GM03348 (cell line): ENCODE measurements around the gene CXCL11.
"Not testable (repeated sequence)": the region's sequence is repeated elsewhere in the genome, so short reads cannot be mapped to it uniquely, and the experiment has no call there.

ENCODE experiments used
- DNase-seq: peaks from one replicate; pipeline ENCODE4 v3.0.0; 2012; ENCODE audit warnings: low spot score

Gene CXCL11

GRCh38 chr4:76035799-76036380 lies at the start of gene CXCL11:
Gene CXCL11, minus strand, starts transcription at chr4:76036070. Its CDS starts 83 bp downstream, at chr4:76035987.
- no peak for DNase-seq

DNA sequence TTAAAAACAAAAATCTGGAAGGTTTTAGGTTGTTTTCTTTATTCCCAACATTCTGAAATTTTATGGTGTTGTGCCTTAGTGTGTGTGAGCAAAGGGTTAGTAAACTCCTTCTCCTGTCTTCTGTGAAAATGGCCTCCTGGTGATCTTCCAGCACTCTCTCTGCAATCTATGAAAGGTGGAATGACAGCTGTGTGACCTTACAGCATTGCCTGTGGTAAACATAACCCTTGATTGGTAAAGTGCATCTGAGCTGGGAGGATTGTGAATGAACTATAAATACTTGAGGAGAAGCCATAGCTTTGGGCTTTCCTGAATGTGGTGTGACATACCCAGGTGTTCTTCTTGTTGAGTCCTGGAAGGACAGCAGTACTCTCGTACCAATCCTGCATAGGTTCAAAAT lies 48.7 kb upstream of the CXCL11 start:
- DNase-seq: no peak

DNA sequence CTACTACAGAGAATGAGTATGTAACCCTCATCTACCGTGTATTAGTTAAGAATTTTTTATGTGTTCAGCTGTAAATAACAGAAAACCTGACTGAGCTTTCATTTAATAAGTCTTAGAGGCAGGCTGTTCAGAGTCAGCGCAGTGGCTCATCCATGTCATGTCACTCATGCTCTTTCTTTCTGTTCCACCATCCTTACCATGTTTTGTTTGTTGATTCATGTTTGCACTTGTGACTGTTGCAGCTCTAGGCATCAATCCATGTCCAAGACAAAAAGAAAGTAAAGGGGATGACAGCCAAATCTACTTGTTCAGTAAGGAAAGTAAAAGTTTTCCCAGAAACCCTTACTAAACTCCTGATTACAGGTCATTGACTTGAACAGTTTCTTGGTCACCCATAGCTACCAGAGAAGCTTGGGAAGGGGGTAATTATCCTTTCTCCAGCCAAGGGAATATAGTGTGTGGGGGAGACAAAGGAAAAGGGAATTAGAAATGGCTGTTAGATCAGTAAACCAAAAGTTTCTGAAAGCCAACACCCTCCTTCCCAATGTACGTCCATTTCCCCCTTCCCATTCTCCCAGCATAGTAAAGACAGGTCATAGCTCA lies 47.6 kb upstream of the CXCL11 start:
- no peak for DNase-seq

GRCh38 chr4:76078033-76078613 lies 42.3 kb upstream of the CXCL11 start:
- no peak for DNase-seq

- no peak for DNase-seq
Observed at GRCh38 chr4:76074993-76075600, 39.2 kb upstream of the CXCL11 start.

- no peak for DNase-seq
Observed at GRCh38 chr4:76074468-76074867, 38.6 kb upstream of the CXCL11 start, which contains the start of gene ART3. Gene ART3, plus strand, starts transcription at chr4:76074709. Its CDS starts 1,181 bp downstream, at chr4:76075890.

DNA sequence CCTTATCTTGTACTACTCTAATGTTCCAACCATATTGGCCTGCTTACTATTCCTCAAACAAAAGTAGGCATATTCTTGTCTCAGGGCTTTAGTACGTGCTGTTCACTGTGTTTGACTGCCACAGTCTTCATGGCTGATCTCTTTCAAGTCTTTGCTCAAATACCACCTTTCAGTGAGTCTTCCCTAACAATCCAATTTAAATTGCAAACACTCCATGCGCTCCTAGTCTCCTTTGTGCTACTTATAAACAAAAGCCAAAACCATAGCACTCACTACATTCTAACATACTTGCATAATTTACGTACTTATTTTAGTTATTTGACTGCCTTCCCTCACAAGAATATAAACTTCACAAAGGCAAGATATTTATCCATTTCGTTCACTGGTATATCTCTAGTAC lies 36.9 kb upstream of the CXCL11 start:
- no peak for DNase-seq

GRCh38 chr4:76067652-76068286 lies 31.9 kb upstream of the CXCL11 start:
- DNase-seq: peak; percentile 83

DNA sequence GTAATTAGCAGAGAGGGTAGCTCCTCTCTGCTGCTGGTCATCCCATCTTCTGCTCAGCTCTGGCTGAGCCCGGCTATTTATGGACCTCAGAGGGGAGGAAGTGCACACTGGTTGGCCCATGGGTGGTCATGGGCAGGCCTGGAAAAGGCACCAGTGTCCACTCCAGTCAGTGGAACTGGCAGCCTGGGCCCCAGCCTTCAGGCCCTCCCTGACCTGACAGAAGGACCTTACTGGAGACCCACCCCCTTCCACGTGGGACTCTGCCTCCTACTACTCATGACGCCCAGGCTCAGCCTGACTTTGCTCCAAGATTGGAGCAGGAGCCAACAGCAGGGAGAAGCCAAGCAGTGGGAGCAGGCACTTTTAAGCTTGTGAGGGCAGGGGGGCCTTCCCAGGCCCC lies 30.7 kb upstream of the CXCL11 start:
- no peak for DNase-seq

DNA sequence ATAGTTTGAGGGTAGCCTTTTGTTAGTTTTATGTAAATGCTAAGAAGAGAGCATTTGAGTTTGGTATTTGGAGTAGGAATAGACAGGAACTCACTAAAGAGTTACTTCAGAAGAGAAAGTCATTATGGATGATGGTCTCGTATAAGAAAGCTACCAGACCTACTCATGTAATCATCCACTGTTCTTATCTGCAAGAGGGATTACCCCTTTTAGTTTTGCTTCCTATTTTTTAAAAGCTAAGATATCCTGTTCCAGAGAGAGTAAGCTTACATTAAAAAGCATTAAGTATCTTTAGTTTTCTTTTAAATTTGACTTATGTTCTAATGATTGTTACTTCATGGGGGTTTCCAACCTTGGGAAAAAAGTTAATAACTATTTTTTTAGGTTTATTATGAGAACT lies 26.1 kb upstream of the CXCL11 start:
- no peak for DNase-seq

DNA sequence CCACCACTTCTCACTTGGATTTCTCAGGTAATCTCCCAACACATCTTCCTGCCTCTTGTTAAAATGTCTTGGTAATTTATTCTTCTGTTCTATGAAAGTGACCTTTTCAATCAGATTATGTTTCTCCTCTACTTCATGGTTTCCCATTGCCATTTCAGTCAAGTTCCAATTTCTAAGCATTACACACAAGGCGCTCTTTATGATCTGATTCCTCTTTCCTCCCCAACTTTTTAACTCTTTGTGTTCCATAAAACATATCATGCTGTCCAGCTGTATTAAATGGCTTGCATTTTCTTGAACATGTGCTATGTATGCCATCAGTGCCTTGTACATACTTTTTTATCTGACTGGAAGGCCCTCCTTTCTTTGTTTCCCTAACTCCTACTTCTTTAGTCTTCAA lies 25.6 kb upstream of the CXCL11 start:
- DNase-seq: no peak

DNA sequence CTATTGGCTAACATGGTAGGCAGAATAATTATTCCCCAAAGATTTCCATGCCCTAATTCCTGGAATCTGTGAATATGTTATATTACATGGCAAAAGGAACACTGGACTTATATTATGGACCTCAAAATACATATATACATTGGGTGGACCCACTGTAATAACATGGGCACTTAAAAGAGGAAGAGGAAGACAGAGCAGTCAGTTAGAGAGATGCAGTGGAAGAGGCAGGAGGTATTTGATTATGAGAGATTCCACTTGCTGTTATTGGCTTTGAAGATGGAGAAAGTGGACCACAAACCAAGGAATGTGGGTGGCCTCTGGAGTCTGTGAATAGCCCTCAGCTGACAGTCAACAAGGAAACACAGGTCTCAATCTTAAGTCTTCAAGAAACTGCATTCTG lies 24.6 kb upstream of the CXCL11 start:
- DNase-seq: no peak

DNA sequence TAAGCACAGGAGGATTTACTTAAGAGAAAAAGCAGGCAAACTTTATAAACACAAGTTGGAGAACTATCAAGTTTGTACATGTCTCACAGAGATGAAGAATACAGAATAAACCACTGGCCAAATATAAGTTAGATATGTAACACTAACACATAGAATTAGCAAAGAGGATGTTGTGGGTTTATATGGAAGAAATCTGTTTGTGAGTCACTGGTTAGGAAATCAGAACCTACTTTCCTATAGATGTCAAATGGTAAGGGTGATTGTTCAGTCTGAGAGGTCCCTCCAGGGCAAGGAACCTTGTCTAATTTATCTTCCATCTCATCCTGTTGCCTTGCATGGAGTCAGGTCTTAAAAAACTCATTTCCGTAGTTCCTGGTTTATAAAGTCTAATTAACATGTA lies 23.9 kb upstream of the CXCL11 start:
- no peak for DNase-seq

DNA sequence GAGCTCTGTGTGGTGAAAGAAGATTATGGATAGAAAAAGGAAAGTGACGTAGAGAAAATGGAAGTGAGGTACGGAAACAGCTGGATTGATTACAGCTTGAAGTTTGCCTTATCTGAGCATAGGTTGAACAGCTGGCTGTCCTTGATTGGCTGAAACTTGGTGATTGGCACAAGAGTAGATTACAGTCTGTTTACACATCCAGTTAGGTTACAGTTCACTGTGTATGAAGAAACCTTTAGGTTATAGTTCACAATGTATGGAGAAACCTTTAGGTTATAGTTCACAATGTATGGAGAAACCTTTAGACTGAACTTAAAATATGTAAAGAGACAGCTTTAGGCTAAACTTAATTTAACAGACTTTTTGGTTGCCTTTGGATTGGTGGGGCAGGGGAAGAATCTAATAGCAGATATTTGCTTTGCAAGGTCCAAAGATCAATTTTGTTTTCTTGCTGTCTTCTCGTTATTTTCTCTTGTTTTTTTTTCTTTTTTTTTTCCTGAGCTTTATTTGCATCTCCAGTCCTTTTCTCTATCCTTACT lies 23.1 kb upstream of the CXCL11 start:
- DNase-seq: no peak

GRCh38 chr4:76058302-76058701 lies 22.4 kb upstream of the CXCL11 start:
- no peak for DNase-seq

GRCh38 chr4:76055421-76055820 lies 19.6 kb upstream of the CXCL11 start:
- no peak for DNase-seq

DNA sequence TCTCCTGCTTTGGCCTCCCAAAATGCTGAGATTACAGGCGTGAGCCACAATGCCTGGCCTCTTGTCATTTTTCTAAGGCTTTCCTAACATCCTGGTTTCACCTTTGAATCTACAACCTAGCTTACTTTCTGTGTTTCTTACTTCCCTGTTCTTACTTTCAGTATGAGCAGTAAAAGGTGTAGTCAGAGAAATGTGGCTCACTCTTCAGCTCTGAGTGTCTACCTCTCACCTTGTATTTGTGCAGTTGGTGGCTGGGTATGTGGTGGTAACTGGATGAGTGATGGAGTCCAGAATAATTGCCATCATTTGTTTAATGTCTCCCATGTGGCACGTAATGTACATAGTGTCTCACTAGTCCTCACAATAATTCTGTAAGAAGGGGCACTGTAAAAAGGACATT lies 19.1 kb upstream of the CXCL11 start:
- DNase-seq: no peak

DNA sequence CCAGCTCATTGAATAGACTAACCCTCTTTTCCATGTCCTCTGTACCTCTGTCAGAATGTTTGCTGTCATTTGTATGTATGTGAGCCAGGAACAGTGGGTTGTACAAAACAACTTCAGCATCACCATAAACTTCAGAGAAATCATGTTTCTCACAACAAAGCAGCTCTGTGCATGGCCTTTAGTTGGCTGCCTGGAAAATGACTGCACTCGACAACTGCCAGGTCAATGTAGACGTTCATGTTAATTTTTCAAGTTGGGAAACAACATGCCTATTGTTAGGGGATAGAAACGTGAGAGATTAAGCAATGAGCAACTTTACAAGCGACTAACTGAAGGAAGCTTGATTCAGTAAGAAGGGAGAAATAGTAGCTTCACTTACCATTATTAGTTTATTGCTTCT lies 17.9 kb upstream of the CXCL11 start:
- no peak for DNase-seq

DNA sequence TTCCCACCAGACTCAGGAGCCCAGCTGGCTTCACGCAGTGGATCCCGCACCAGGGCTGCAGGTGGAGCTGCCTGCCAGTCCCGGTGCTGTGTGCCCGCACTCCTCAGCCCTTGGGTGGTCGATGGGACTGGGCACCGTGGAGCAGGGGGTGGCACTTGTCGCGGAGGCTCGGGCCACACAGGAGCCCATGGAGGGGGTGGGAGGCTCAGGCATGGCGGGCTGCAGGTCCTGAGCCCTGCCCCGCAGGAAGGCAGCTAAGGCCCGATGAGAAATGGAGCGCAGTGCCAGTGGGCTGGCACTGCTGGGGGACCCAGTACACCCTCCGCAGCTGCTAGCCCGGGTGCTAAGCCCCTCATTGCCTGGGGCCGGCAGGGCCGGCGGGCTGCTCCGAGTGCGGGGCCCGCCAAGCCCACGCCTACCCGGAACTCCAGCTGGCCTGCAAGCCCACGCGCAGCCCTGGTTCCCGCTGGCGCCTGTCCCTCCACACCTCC lies 14.7 kb upstream of the CXCL11 start:
- DNase-seq: not testable (repeated sequence)

- DNase-seq: not testable (repeated sequence)
Observed at GRCh38 chr4:76049860-76050416, 14.1 kb upstream of the CXCL11 start.

GRCh38 chr4:76044686-76045085 lies 8.8 kb upstream of the CXCL11 start:
- DNase-seq: not testable (repeated sequence)

DNA sequence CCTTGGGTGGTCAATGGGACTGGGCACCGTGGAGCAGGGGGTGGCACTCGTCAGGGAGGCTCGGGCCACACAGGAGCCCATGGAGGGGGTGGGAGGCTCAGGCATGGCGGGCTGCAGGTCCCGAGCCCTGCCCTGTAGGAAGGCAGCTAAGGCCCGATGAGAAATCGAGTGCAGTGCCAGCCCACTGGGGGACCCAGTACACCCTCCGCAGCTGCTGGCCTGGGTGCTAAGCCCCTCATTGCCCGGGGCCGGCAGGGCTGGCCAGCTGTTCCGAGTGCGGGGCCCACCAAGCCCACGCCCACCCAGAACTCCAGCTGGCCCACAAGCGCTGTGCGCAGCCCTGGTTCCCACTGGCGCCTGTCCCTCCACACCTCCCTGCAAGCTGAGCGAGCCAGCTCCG lies 7.4 kb upstream of the CXCL11 start:
- DNase-seq: not testable (repeated sequence)
